SK-N-SH (cell line): ENCODE results near the gene THSD7B. TPM values are rescaled to one million over a fixed set of nuclear protein-coding genes. Genes with fewer than 3 reads are reported as not detected.

Experiments
- CTCF ChIA-PET: fragments of 300-600, 350-600 bp; formaldehyde crosslinking; extraction: SDS; loops from one replicate; lab custom pipeline; 2021; lab: Yijun Ruan, JAX
- POLR2A ChIA-PET: fragments of 350-600 bp; sonication (Branson Sonifier 250); formaldehyde crosslinking; extraction: SDS; loops from one replicate; lab custom pipeline; 2020; ENCODE audit warnings: antibody characterized with exemption, inconsistent platforms; lab: Yijun Ruan, JAX
- DNase-seq: peaks from one replicate; pipeline ENCODE4 v3.0.0; 2012
- H2AFZ ChIP-seq: fragments of 200-600 bp; sonication (generic); 2 replicates; pipeline ENCODE4 v1.8.1; 2016; ENCODE audit warnings: antibody characterized with exemption, mild to moderate bottlenecking, low read depth
- H3F3A ChIP-seq: fragments of 200-600 bp; sonication (generic); replicated peaks from 2 replicates; pipeline ENCODE3; 2016; ENCODE audit warnings: antibody characterized with exemption, mild to moderate bottlenecking; ENCODE audit not compliant: insufficient read depth
- H3K27ac ChIP-seq, 2 experiments: fragments of 200-500 bp in 1 of 2; fragments of 200-600 bp in 1 of 2; sonication (Bioruptor generic) in 1 of 2; sonication (generic), shearing (Covaris generic) in 1 of 2; 2 replicates each; pipeline versions ENCODE4 v1.5.1 to v1.6.1; 2014 to 2016; ENCODE audit warnings: low read depth in 2 of 2, inconsistent platforms in 1 of 2, low read length in 1 of 2, mild to moderate bottlenecking in 1 of 2, mixed read lengths in 1 of 2
- H3K27me3 ChIP-seq: fragments of 200-600 bp; sonication (generic), shearing (Covaris generic); 2 replicates; pipeline ENCODE4 v1.6.1; 2016; ENCODE audit warnings: mixed run types; ENCODE audit not compliant: insufficient read depth
- H3K36me3 ChIP-seq, 2 experiments: fragments of 200-500 bp in 1 of 2; fragments of 200-600 bp in 1 of 2; sonication (Bioruptor generic) in 1 of 2; sonication (generic) in 1 of 2; replicated peaks in 1 of 2; 2 replicates each; pipeline versions ENCODE3 to v1.5.1; 2014 to 2016; ENCODE audit warnings: low read length in 1 of 2, mild to moderate bottlenecking in 1 of 2; ENCODE audit not compliant: insufficient read depth in 2 of 2, control insufficient read depth in 1 of 2
- H3K4me1 ChIP-seq, 2 experiments: fragments of 200-500 bp in 1 of 2; fragments of 200-600 bp in 1 of 2; sonication (Bioruptor generic) in 1 of 2; sonication (generic), shearing (Covaris generic) in 1 of 2; 2 replicates each; pipeline versions ENCODE4 v1.5.1 to v1.6.1; 2014 to 2016; ENCODE audit warnings: low read depth in 1 of 2, low read length in 1 of 2, mixed run types in 1 of 2; ENCODE audit not compliant: insufficient read depth in 2 of 2, control insufficient read depth in 1 of 2
- H3K4me2 ChIP-seq: fragments of 200-600 bp; sonication (generic), shearing (Covaris generic); 2 replicates; pipeline ENCODE4 v1.6.1; 2017; ENCODE audit warnings: mixed run types
- H3K4me3 ChIP-seq, 2 experiments: fragments of 200-500 bp in 1 of 2; fragments of 200-600 bp in 1 of 2; sonication (Bioruptor generic) in 1 of 2; sonication (generic), shearing (Covaris generic) in 1 of 2; 2 replicates each; pipeline versions ENCODE4 v1.5.1 to v1.8.1; 2014 to 2016; ENCODE audit warnings: low read depth in 2 of 2, inconsistent platforms in 1 of 2, low read length in 1 of 2, mild to moderate bottlenecking in 1 of 2, mixed read lengths in 1 of 2, moderate library complexity in 1 of 2
- H3K79me2 ChIP-seq: fragments of 200-600 bp; sonication (generic); 2 replicates; pipeline ENCODE4 v1.8.1; 2017; ENCODE audit warnings: mild to moderate bottlenecking; ENCODE audit not compliant: insufficient read depth
- H3K9ac ChIP-seq: fragments of 200-600 bp; sonication (generic); 2 replicates; pipeline ENCODE4 v1.6.1; 2017; ENCODE audit warnings: mixed run types
- H3K9me2 ChIP-seq: fragments of 200-600 bp; sonication (generic); 2 replicates; pipeline ENCODE4 v1.6.1; 2017; ENCODE audit warnings: mixed run types
- H3K9me3 ChIP-seq: fragments of 200-600 bp; sonication (generic); 2 replicates; pipeline ENCODE4 v1.6.1; 2017; ENCODE audit warnings: mixed run types, mild to moderate bottlenecking, moderate library complexity
- H4K20me1 ChIP-seq: fragments of 200-600 bp; sonication (generic); 2 replicates; pipeline ENCODE4 v1.6.1; 2017; ENCODE audit warnings: mild to moderate bottlenecking, mixed run types; ENCODE audit not compliant: insufficient read depth
- EP300 ChIP-seq, 2 experiments: IDR thresholded peaks; 2 replicates each; pipeline versions ENCODE4 v1.4.0 to v1.6.1; 2012; ENCODE audit warnings: borderline replicate concordance in 1 of 2, low read depth in 1 of 2, low read length in 1 of 2
- EZH2phosphoT487 ChIP-seq: fragments of 200-600 bp; sonication (generic); IDR thresholded peaks from 2 replicates; pipeline ENCODE4 v1.6.1; 2017; ENCODE audit warnings: low read depth, mixed run types, mild to moderate bottlenecking, antibody characterized with exemption, moderate library complexity, borderline replicate concordance
- FOSL2 ChIP-seq: IDR thresholded peaks from 2 replicates; pipeline ENCODE4 v1.4.0; 2012; ENCODE audit warnings: low read depth, mild to moderate bottlenecking, moderate library complexity, borderline replicate concordance
- JUND ChIP-seq: IDR thresholded peaks from 2 replicates; pipeline ENCODE4 v1.4.0; 2012
- MEF2A ChIP-seq: IDR thresholded peaks from 2 replicates; pipeline ENCODE4 v1.4.0; 2012; ENCODE audit warnings: low read depth, borderline replicate concordance
- NFIC ChIP-seq: IDR thresholded peaks from 2 replicates; pipeline ENCODE4 v1.4.0; 2012; ENCODE audit warnings: borderline replicate concordance
- POLR2AphosphoS5 ChIP-seq: IDR thresholded peaks from 2 replicates; pipeline ENCODE4 v1.6.1; 2012; ENCODE audit warnings: low read depth, low read length
- TEAD4 ChIP-seq: IDR thresholded peaks from 2 replicates; pipeline ENCODE4 v1.4.0; 2012; ENCODE audit warnings: mild to moderate bottlenecking, borderline replicate concordance; ENCODE audit not compliant: insufficient read depth
- WGBS: methylation state at CpG from one replicate; pipeline ENCODE4 v1.1.6; 2017; ENCODE audit warnings: low lambda C conversion rate; 5-methylcytosine and 5-hydroxymethylcytosine counted together
- polyA plus RNA-seq, 3 experiments: library from polyadenylated mRNA; depleted of rRNA; stranded (reverse); fragments of >200 nt; gene quantifications; 2 replicates each; pipeline ENCODE4 v1.2.3, GENCODE V29; 2012
- TF ChIP-seq, protein P1 (sequence below): fragments of 150-350 bp; IDR thresholded peaks from 2 replicates; pipeline ENCODE4 v1.6.1; 2017; ENCODE audit warnings: antibody characterized with exemption, low read length, low read depth, borderline replicate concordance
- TF ChIP-seq, protein P2 (sequence below): IDR thresholded peaks from 2 replicates; pipeline ENCODE4 v1.4.0; 2012; ENCODE audit warnings: low read depth, borderline replicate concordance
- TF ChIP-seq, protein P3 (sequence below): IDR thresholded peaks from 2 replicates; pipeline ENCODE4 v1.4.0; 2012; ENCODE audit warnings: low read depth
- TF ChIP-seq, protein P4 (sequence below): IDR thresholded peaks from 2 replicates; pipeline ENCODE4 v1.6.1; 2012; ENCODE audit warnings: mild to moderate bottlenecking, low read depth, low read length, moderate library complexity

Gene THSD7B
- polyA plus RNA-seq, 1 of the 3 experiments (the other 2 are of a cell fraction), result not detected

DNA sequence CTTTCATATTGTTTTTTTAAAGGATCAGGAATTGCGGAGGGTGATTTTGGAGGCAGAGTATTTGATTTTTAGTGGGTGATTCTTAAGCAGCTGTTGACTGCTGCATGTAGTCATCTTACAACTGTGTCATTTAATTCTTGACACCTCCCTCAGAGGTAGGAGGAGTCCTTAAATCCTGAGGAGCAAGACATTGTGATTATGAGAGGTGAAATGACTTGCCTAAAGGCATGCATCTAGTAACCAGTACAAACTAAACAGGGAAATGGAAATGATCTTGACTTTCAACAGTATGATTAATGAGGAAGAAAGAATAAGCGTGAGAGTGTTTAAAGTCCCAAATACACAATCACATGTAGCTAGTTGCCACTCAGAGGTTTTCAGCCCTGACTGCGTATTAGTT lies 440.7 kb downstream of the THSD7B start (continued):
- TF ChIP-seq NFIC (no peak), JUND (no peak), EP300 (IDR thresholded peaks at IDR 0.05; ENCODE audit: borderline replicate concordance in 1 of 2, low read depth in 1 of 2, low read length in 1 of 2) (no peak), TEAD4 (no peak), POLR2AphosphoS5 (no peak), MEF2A (no peak)
- TF ChIP-seq, protein P1, sequence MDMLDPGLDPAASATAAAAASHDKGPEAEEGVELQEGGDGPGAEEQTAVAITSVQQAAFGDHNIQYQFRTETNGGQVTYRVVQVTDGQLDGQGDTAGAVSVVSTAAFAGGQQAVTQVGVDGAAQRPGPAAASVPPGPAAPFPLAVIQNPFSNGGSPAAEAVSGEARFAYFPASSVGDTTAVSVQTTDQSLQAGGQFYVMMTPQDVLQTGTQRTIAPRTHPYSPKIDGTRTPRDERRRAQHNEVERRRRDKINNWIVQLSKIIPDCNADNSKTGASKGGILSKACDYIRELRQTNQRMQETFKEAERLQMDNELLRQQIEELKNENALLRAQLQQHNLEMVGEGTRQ, result no peak
- TF ChIP-seq, protein P2, sequence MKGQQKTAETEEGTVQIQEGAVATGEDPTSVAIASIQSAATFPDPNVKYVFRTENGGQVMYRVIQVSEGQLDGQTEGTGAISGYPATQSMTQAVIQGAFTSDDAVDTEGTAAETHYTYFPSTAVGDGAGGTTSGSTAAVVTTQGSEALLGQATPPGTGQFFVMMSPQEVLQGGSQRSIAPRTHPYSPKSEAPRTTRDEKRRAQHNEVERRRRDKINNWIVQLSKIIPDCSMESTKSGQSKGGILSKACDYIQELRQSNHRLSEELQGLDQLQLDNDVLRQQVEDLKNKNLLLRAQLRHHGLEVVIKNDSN, result no peak
- TF ChIP-seq, protein P3, sequence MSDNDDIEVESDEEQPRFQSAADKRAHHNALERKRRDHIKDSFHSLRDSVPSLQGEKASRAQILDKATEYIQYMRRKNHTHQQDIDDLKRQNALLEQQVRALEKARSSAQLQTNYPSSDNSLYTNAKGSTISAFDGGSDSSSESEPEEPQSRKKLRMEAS, result no peak

DNA sequence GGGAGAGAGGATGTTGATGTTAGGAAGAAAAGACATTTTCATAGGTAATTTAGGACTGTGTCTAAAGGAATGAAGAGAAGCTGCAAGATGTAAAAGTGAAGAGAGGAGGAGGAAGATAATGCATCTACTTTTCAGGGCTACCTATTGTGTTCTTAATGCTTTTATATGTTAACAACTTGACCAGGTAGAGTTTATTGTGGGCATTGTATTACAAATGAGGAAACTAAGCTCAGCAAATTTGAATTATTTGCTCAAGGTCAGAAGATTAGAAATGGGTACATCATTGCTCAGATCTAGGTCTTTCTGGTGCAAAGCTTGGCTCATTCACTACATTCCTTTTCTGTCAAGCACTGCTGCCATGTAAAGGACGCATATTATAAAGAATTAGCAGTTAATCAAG lies 441.7 kb downstream of the THSD7B start:
- H3K9me3 ChIP-seq, result no peaks in the 10 kb centered on the region
- H3K27me3 ChIP-seq, result no peaks in the 10 kb centered on the region
- H3K36me3 ChIP-seq, result no peaks in the 10 kb centered on the region
- H3K27ac ChIP-seq, result no peak overlapping the region
- H4K20me1 ChIP-seq, result no peaks in the 10 kb centered on the region
- no peak for DNase-seq
- H3K4me3 ChIP-seq, result no peak overlapping the region
- no peak overlapping the region for H2AFZ ChIP-seq
- H3K9ac ChIP-seq, result no peak overlapping the region
- no peaks in the 10 kb centered on the region for H3K79me2 ChIP-seq
- no peaks in the 10 kb centered on the region for H3K9me2 ChIP-seq
- peaks cover 5% of the 10 kb centered on the region for H3F3A ChIP-seq
- no peaks in the 10 kb centered on the region for H3K4me1 ChIP-seq
- TF ChIP-seq, protein P4, sequence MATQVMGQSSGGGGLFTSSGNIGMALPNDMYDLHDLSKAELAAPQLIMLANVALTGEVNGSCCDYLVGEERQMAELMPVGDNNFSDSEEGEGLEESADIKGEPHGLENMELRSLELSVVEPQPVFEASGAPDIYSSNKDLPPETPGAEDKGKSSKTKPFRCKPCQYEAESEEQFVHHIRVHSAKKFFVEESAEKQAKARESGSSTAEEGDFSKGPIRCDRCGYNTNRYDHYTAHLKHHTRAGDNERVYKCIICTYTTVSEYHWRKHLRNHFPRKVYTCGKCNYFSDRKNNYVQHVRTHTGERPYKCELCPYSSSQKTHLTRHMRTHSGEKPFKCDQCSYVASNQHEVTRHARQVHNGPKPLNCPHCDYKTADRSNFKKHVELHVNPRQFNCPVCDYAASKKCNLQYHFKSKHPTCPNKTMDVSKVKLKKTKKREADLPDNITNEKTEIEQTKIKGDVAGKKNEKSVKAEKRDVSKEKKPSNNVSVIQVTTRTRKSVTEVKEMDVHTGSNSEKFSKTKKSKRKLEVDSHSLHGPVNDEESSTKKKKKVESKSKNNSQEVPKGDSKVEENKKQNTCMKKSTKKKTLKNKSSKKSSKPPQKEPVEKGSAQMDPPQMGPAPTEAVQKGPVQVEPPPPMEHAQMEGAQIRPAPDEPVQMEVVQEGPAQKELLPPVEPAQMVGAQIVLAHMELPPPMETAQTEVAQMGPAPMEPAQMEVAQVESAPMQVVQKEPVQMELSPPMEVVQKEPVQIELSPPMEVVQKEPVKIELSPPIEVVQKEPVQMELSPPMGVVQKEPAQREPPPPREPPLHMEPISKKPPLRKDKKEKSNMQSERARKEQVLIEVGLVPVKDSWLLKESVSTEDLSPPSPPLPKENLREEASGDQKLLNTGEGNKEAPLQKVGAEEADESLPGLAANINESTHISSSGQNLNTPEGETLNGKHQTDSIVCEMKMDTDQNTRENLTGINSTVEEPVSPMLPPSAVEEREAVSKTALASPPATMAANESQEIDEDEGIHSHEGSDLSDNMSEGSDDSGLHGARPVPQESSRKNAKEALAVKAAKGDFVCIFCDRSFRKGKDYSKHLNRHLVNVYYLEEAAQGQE, result no peak
- no peak for TF ChIP-seq FOSL2
- TF ChIP-seq EZH2phosphoT487, result no peak
- CTCF ChIA-PET, result interaction anchor here (1.4 kb wide), 1 partner anchor 12 kb away, joined by 3 read pairs; no protein-coding TSS in a partner anchor
- POLR2A ChIA-PET, result no interaction called here
- 57% methylated on average over 1 of the region's 1 CpG for WGBS
- H3K4me2 ChIP-seq, result no peak overlapping the region
